Upper lobe of right lung (tissue), 1 donor: ENCODE results near the gene ANKS1B. TPM values are rescaled to one million over a fixed set of nuclear protein-coding genes. Genes with fewer than 3 reads are reported as not detected.

Experiments
- ATAC-seq: fragments of 200-7000 bp; cut with Tn5 transposase; one replicate; pipeline ENCODE4 v1.9.1; 2020; ENCODE audit warnings: mild to moderate bottlenecking, moderate library complexity
- DNase-seq: peaks from one replicate; pipeline ENCODE4 v3.0.0-alpha.2; 2020
- H3K27ac ChIP-seq: fragments of 200-600 bp; one replicate; pipeline ENCODE4 v1.8.0; 2022
- H3K27me3 ChIP-seq: fragments of 200-600 bp; one replicate; pipeline ENCODE4 v1.8.0; 2022; ENCODE audit warnings: mild to moderate bottlenecking
- H3K36me3 ChIP-seq: fragments of 200-600 bp; one replicate; pipeline ENCODE4 v1.8.0; 2022
- H3K4me1 ChIP-seq: fragments of 200-600 bp; one replicate; pipeline ENCODE4 v1.8.0; 2022
- H3K4me3 ChIP-seq: fragments of 200-600 bp; one replicate; pipeline ENCODE4 v1.8.0; 2022; ENCODE audit warnings: mild to moderate bottlenecking
- H3K9me3 ChIP-seq: fragments of 200-600 bp; one replicate; pipeline ENCODE4 v1.8.0; 2022
- CTCF ChIP-seq: fragments of 200-600 bp; IDR thresholded peaks from one replicate; pipeline ENCODE4 v1.8.0; 2022; ENCODE audit warnings: antibody characterized with exemption
- intact Hi-C: fragments of 100-400 bp; cut with DNase I; formaldehyde crosslinking; loops from one replicate; pipeline ENCODE4 v1.11.0; 2022
- total RNA-seq: library from RNA; stranded (reverse); fragmentation: NEBNext Ultra II Directional; extraction: Animal tissue kit (Norgen Biotek cat#: 25700); gene quantifications from one replicate; pipeline ENCODE4 v1.2.1, GENCODE V29; 2021
- donor health status: DM: no; HTN: yes; CAD: no; lungs with severe emphysema.

The ANKS1B gene
- total RNA-seq, 1 donor from 2014 or later, result 5.3 TPM

DNA sequence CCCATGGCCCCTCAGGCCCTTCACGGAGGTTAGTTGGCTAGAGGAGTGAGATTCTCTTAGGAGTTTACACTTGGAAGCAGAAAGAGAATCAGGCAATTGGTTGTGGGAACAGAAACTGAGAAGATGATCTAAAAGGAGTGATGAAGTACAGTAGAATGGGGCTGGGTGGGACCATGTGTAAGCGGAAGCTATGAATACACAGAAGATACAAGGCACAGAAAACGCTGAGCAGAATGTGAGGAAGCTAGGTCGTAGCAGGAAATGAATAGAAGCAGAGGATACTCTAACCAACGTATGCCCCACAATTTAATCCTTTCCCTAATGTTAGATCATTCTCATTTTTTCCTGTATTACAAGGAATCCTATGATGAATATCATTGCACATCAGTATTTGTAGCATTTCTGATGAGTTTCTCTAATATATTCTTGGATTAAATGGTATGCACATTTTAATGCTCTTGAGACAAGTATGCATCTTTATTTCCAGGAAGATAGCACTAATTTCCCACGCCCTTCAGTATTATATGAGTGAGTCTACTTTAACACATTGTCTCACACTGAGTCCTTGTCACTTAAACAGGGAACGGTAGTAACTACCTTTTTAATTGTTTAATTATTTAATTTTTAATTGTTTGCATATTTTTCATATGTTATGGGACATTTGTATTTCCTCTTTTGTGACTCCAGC is 1066.4 kb downstream of the ANKS1B start:
- H3K9me3 ChIP-seq, result no peaks in the 10 kb centered on the region
- H3K27ac ChIP-seq, result no peak overlapping the region
- DNase-seq (no peak), ATAC-seq (no peak)
- no peak for TF ChIP-seq CTCF
- H3K4me3 ChIP-seq, result no peak overlapping the region
- no peaks in the 10 kb centered on the region for H3K27me3 ChIP-seq
- H3K4me1 ChIP-seq, result no peaks in the 10 kb centered on the region
- intact Hi-C loops, result no loop called here
- no peaks in the 10 kb centered on the region for H3K36me3 ChIP-seq

DNA sequence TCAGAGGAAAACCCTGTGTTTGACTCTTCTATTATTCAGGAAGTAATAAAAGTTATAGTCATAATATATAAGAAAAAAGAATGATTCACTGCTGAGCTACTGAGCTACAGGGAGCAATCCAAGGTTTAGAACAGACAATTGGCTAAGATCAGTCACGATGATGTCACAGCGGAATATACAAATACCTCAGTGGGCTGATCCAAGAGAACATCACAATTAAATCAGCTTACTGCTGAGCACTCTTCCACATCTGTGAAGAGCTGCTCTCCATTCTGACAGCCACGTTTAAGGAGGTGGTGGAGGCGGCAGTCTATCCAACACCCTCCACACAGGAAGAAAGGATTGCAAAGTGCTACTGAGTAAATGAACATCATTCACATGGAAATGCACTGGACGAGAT is 1068.6 kb downstream of the ANKS1B start:
- TF ChIP-seq CTCF, result no peak
- no peak for ATAC-seq
- Histone ChIP-seq H3K36me3 (no peaks in the 10 kb centered on the region), H3K27ac (no peak overlapping the region), H3K4me1 (no peaks in the 10 kb centered on the region), H3K9me3 (no peaks in the 10 kb centered on the region), H3K4me3 (no peak overlapping the region), H3K27me3 (no peaks in the 10 kb centered on the region)
- DNase-seq, result no peak
- intact Hi-C loops, result no loop called here

DNA sequence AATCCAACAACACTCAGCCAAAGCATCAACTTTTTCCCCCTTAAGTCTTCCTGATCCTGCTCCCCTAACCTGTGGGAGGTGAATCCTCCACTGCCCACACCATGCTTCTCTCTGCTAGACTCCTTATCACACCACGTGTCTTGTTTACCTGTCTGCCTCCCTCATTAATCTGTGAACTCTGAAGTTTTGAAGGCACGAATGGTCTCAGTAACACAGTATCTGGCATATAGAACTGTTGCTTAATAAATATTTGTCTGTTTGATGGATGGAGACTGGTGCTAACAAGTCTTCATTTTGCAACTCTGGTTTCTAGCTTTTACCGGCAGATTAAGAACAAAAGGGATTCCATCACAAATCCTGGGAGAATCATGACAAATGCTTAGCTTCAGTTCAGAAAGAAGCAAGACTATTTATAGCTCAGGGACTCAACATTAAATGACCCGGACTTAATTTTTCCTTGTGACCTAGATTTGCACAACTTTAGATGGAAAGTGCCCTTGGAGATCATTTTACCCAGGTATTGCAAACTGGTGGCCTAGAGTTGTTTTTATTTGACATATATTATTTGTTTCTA is 1072.2 kb downstream of the ANKS1B start:
- no peak for TF ChIP-seq CTCF
- intact Hi-C loops, result no loop called here
- ATAC-seq, result no peak

GRCh38 chr12:98911396-98911795 is 1073.3 kb downstream of the ANKS1B start:
- ATAC-seq, result no peak
- Histone ChIP-seq H3K9me3 (no peaks in the 10 kb centered on the region), H3K27ac (no peak overlapping the region), H3K4me1 (no peaks in the 10 kb centered on the region), H3K27me3 (no peaks in the 10 kb centered on the region), H3K36me3 (no peaks in the 10 kb centered on the region), H3K4me3 (no peak overlapping the region)
- intact Hi-C loops, result no loop called here
- DNase-seq, result no peak
- no peak for TF ChIP-seq CTCF

More for the DNA sequence above, 1072.2 kb downstream of the ANKS1B start:
- Histone ChIP-seq H3K4me1 (no peaks in the 10 kb centered on the region), H3K9me3 (no peaks in the 10 kb centered on the region), H3K36me3 (no peaks in the 10 kb centered on the region), H3K4me3 (no peak overlapping the region), H3K27ac (no peak overlapping the region), H3K27me3 (no peaks in the 10 kb centered on the region)
- DNase-seq, result no peak

- Histone ChIP-seq H3K27ac (no peak overlapping the region), H3K36me3 (no peaks in the 10 kb centered on the region), H3K4me3 (no peak overlapping the region), H3K4me1 (no peaks in the 10 kb centered on the region), H3K27me3 (no peaks in the 10 kb centered on the region), H3K9me3 (no peaks in the 10 kb centered on the region)
- intact Hi-C loops, result no loop called here
- TF ChIP-seq CTCF, result no peak
- ATAC-seq (no peak), DNase-seq (no peak)
Observed at GRCh38 chr12:98909746-98910145, 1075.0 kb downstream of the ANKS1B start.
